HepG2 (cell line): Measurements from ENCODE around the gene DDR1. TPM values are rescaled to one million over a fixed set of nuclear protein-coding genes. Genes with fewer than 3 reads are reported as not detected.

Experiments used
- CCDC6 ChIP-seq: sonication (generic); formaldehyde crosslinking; IDR thresholded peaks from 2 replicates; pipeline ENCODE4 v1.8.1; 2022; ENCODE audit warnings: mild to moderate bottlenecking, missing genetic modification reagents, moderate library complexity
- FOSL2 ChIP-seq: sonication (generic); formaldehyde crosslinking; IDR thresholded peaks from 2 replicates; pipeline ENCODE4 v1.4.0; 2020; ENCODE audit warnings: missing genetic modification reagents
- GATA4 ChIP-seq: sonication (generic); IDR thresholded peaks from 2 replicates; pipeline ENCODE4 v1.6.1; 2016; ENCODE audit warnings: antibody characterized with exemption, low read depth, borderline replicate concordance
- HOXD1 ChIP-seq: sonication (generic); formaldehyde crosslinking; IDR thresholded peaks from 2 replicates; pipeline ENCODE4 v1.5.0; 2020; ENCODE audit warnings: missing genetic modification reagents
- KDM4B ChIP-seq: sonication (generic); formaldehyde crosslinking; IDR thresholded peaks from 2 replicates; pipeline ENCODE4 v1.4.0; 2020; ENCODE audit warnings: missing genetic modification reagents
- NFIB ChIP-seq: sonication (generic); formaldehyde crosslinking; IDR thresholded peaks from 2 replicates; pipeline ENCODE4 v1.9.0; 2021; ENCODE audit warnings: missing genetic modification reagents, mild to moderate bottlenecking, borderline replicate concordance
- NR2F2 ChIP-seq: IDR thresholded peaks from 2 replicates; pipeline ENCODE4 v1.6.1; 2012; ENCODE audit warnings: low read depth, inconsistent platforms, borderline replicate concordance
- SALL1 ChIP-seq: sonication (generic); formaldehyde crosslinking; IDR thresholded peaks from 2 replicates; pipeline ENCODE4 v1.8.0; 2022; ENCODE audit warnings: mild to moderate bottlenecking, missing genetic modification reagents
- SMYD3 ChIP-seq: sonication (generic); formaldehyde crosslinking; IDR thresholded peaks from 2 replicates; pipeline ENCODE4 v1.8.1; 2023; ENCODE audit warnings: mild to moderate bottlenecking, missing genetic modification reagents
- SUZ12 ChIP-seq: fragments of 150-350 bp; IDR thresholded peaks from 2 replicates; pipeline ENCODE4 v1.6.1; 2014; ENCODE audit warnings: low read depth, low read length
- U2AF1 ChIP-seq: fragments of 200-400 bp; formaldehyde crosslinking; optimal IDR thresholded peaks from 2 replicates; pipeline ENCODE3; 2017; ENCODE audit warnings: mild to moderate bottlenecking, low read depth, low read length
- ZFP36L2 ChIP-seq: sonication (generic); formaldehyde crosslinking; IDR thresholded peaks from 2 replicates; pipeline ENCODE4 v1.4.0; 2020; ENCODE audit warnings: missing genetic modification reagents
- ZFP41 ChIP-seq: sonication (generic); formaldehyde crosslinking; IDR thresholded peaks from 2 replicates; pipeline ENCODE4 v1.4.0; 2020; ENCODE audit warnings: mild to moderate bottlenecking, missing genetic modification reagents, borderline replicate concordance
- ZNF33B ChIP-seq: sonication (generic); formaldehyde crosslinking; IDR thresholded peaks from 2 replicates; pipeline ENCODE4 v1.5.1; 2020; ENCODE audit warnings: mild to moderate bottlenecking, missing genetic modification reagents
- ZNF670 ChIP-seq: sonication (generic); formaldehyde crosslinking; IDR thresholded peaks from 2 replicates; pipeline ENCODE4 v1.8.0; 2022; ENCODE audit warnings: mild to moderate bottlenecking, missing genetic modification reagents, borderline replicate concordance
- ZNF737 ChIP-seq: sonication (generic); formaldehyde crosslinking; IDR thresholded peaks from 2 replicates; pipeline ENCODE4 v1.5.0; 2020; ENCODE audit warnings: missing genetic modification reagents, mild to moderate bottlenecking, borderline replicate concordance
- ZNF768 ChIP-seq: sonication (generic); formaldehyde crosslinking; IDR thresholded peaks from 2 replicates; pipeline ENCODE4 v1.4.0; 2020; ENCODE audit warnings: missing genetic modification reagents
- ZNF782 ChIP-seq: sonication (generic); formaldehyde crosslinking; IDR thresholded peaks from 2 replicates; pipeline ENCODE4 v1.4.0; 2020; ENCODE audit warnings: missing genetic modification reagents, mild to moderate bottlenecking, borderline replicate concordance
- ZSCAN9 ChIP-seq: IDR thresholded peaks from 2 replicates; pipeline ENCODE4 v1.6.1; 2016; ENCODE audit warnings: borderline replicate concordance
- polyA plus RNA-seq, 8 experiments: library from polyadenylated mRNA; depleted of rRNA in 3 of 8; stranded (reverse) in 7 of 8; unstranded in 1 of 8; fragments of >200 nt; fragmentation: Illumina TruSeq in 4 of 8; extraction: Trizol in 4 of 8; gene quantifications; 2 replicates each; pipeline versions ENCODE4 v1.2.1 to v1.2.3, GENCODE V29; 2011 to 2016; ENCODE audit warnings: low read depth in 4 of 8, missing spikeins in 1 of 8, mixed read lengths in 1 of 8; ENCODE audit not compliant: insufficient read depth in 1 of 8
- total RNA-seq, 5 experiments: library from RNA; depleted of rRNA; stranded (reverse); fragments of >200 nt; fragmentation: Illumina TruSeq; extraction: Trizol; gene quantifications; 2 replicates each; pipeline ENCODE4 v1.2.3, GENCODE V29; 2016; ENCODE audit warnings: low read depth in 1 of 5
- TF ChIP-seq, protein P1 (sequence below): sonication (generic); formaldehyde crosslinking; IDR thresholded peaks from 2 replicates; pipeline ENCODE4 v1.4.0; 2020; ENCODE audit warnings: missing genetic modification reagents
- TF ChIP-seq, protein P2 (sequence below): sonication (generic); formaldehyde crosslinking; IDR thresholded peaks from 2 replicates; pipeline ENCODE4 v1.4.0; 2020; ENCODE audit warnings: missing genetic modification reagents
- TF ChIP-seq, protein P3 (sequence below): sonication (generic); formaldehyde crosslinking; conservative IDR thresholded peaks from 2 replicates; pipeline ENCODE4 v1.8.0; 2022; ENCODE audit warnings: low read depth, missing genetic modification reagents

DDR1 gene
- total and polyA plus RNA-seq, 2 of the 13 experiments (the other 11 are each of a cell fraction or from before 2014, with no cell fraction given), result 16.7 to 20.2 TPM

DNA sequence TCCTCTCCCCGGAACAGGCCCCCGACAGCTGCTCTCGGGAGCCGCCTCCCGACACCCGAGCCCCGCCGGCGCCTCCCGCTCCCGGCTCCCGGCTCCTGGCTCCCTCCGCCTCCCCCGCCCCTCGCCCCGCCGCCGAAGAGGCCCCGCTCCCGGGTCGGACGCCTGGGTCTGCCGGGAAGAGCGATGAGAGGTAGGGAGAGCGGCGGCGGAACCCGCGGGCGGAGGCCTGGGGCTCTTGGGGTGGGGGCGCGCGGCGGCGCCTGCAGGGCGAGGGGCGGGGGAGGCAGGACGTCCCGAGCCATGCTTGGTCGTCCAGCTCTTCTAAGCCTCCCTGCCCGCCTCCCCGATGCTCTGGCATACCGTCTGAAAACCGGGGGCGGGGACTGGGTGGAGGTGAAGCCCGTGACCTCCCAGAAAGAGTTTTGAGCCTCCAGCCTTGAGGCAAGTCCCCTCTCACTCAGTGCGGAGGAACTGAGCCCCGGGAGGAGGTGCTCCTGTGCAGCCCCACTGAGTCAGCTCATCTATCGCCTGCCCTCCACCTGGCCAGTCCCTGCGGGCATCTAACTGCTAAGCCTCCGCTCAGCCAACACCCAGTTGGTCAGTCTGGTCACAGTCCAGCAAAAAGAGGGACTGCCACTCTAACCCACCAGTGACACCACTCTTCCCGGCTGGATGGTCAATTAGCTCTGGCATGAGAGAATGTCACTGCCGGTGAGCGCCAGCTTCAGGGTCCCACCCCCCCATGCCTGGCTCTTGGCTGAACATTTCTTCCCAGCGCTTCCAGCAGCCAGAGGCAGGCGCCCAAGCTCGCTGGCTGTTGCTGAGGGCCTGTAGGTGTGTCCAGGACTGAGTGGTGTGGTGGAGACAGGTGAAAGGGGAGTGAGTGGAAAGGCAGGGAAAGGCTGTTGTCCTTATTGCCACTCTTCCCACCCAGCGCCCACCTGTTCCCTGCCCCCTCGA is 482 bp downstream of the DDR1 start (continued):
- TF ChIP-seq ZFP41 (CRISPR knock-in tag), result no peak
- TF ChIP-seq HOXD1, result no peak
- TF ChIP-seq U2AF1, result no peak
- no peak; the same call in 1 of the 2 replicates for TF ChIP-seq ZNF768 (CRISPR knock-in tag)
- no peak for TF ChIP-seq CCDC6 (CRISPR knock-in tag)
- TF ChIP-seq ZNF737 (CRISPR knock-in tag), result 0 out of 2 replicates have a peak, but pooled peaks have one; percentile 28
- peak; percentile 2; the same call in 1 of the 2 replicates for TF ChIP-seq SALL1 (CRISPR knock-in tag)
- TF ChIP-seq, protein P1, sequence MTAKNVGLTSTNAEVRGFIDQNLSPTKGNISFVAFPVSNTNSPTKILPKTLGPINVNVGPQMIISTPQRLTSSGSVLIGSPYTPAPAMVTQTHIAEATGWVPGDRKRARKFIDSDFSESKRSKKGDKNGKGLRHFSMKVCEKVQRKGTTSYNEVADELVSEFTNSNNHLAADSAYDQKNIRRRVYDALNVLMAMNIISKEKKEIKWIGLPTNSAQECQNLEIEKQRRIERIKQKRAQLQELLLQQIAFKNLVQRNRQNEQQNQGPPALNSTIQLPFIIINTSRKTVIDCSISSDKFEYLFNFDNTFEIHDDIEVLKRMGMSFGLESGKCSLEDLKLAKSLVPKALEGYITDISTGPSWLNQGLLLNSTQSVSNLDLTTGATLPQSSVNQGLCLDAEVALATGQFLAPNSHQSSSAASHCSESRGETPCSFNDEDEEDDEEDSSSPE, result no peak
- TF ChIP-seq NFIB (CRISPR knock-in tag), result no peak
- TF ChIP-seq KDM4B (CRISPR knock-in tag), result no peak; the same call in 1 of the 2 replicates
- TF ChIP-seq SMYD3 (CRISPR knock-in tag), result no peak
- TF ChIP-seq ZNF782, result no peak; the same call in 1 of the 2 replicates
- TF ChIP-seq ZNF670, result no peak
- peak; percentile 36; the same call in 1 of the 2 replicates for TF ChIP-seq ZNF33B
- no peak for TF ChIP-seq ZFP36L2
- no peak for TF ChIP-seq NR2F2
- TF ChIP-seq, protein P2, sequence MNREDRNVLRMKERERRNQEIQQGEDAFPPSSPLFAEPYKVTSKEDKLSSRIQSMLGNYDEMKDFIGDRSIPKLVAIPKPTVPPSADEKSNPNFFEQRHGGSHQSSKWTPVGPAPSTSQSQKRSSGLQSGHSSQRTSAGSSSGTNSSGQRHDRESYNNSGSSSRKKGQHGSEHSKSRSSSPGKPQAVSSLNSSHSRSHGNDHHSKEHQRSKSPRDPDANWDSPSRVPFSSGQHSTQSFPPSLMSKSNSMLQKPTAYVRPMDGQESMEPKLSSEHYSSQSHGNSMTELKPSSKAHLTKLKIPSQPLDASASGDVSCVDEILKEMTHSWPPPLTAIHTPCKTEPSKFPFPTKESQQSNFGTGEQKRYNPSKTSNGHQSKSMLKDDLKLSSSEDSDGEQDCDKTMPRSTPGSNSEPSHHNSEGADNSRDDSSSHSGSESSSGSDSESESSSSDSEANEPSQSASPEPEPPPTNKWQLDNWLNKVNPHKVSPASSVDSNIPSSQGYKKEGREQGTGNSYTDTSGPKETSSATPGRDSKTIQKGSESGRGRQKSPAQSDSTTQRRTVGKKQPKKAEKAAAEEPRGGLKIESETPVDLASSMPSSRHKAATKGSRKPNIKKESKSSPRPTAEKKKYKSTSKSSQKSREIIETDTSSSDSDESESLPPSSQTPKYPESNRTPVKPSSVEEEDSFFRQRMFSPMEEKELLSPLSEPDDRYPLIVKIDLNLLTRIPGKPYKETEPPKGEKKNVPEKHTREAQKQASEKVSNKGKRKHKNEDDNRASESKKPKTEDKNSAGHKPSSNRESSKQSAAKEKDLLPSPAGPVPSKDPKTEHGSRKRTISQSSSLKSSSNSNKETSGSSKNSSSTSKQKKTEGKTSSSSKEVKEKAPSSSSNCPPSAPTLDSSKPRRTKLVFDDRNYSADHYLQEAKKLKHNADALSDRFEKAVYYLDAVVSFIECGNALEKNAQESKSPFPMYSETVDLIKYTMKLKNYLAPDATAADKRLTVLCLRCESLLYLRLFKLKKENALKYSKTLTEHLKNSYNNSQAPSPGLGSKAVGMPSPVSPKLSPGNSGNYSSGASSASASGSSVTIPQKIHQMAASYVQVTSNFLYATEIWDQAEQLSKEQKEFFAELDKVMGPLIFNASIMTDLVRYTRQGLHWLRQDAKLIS (CRISPR knock-in tag), result no peak
- no peak for TF ChIP-seq GATA4
- no peak for TF ChIP-seq SUZ12
- TF ChIP-seq FOSL2, result 0 out of 2 replicates have a peak, but pooled peaks have one; percentile 14
- TF ChIP-seq, protein P3, sequence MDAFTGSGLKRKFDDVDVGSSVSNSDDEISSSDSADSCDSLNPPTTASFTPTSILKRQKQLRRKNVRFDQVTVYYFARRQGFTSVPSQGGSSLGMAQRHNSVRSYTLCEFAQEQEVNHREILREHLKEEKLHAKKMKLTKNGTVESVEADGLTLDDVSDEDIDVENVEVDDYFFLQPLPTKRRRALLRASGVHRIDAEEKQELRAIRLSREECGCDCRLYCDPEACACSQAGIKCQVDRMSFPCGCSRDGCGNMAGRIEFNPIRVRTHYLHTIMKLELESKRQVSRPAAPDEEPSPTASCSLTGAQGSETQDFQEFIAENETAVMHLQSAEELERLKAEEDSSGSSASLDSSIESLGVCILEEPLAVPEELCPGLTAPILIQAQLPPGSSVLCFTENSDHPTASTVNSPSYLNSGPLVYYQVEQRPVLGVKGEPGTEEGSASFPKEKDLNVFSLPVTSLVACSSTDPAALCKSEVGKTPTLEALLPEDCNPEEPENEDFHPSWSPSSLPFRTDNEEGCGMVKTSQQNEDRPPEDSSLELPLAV (CRISPR knock-in tag), result no peak
- TF ChIP-seq ZSCAN9 (CRISPR knock-in tag), result no peak
